ENCODE results near the gene CCIN.

The CCIN gene

DNA sequence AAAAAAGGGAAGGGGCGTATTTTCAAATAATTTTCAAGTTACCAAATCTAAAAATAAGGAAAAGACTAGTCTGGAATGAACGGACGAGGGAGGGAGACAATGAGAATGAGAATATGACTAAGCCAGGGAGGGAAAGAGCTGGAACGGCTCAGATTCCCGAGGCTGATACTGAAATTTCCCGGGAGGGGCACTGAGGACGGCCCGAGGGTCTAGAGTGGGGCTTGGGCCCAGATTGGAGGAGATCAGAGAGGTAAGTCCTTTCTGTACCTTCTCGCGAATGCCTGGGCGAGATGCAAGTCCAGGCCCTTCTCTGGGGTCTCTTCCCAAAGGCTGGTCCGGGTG, 3.4 kb upstream of the CCIN start:
- H3K4me3 ChIP-seq (replicated peaks; ENCODE audit: insufficient read depth, low read length) = no peak overlapping the region
- TF ChIP-seq GABPA (IDR thresholded peaks at IDR 0.05; ENCODE audit: low read depth) (no peak), SPI1 (IDR thresholded peaks at IDR 0.05; ENCODE audit: borderline replicate concordance, low read depth) (no peak), POLR2AphosphoS5 (IDR thresholded peaks at IDR 0.05; ENCODE audit: low read depth) (no peak)
- TF ChIP-seq, protein P1, sequence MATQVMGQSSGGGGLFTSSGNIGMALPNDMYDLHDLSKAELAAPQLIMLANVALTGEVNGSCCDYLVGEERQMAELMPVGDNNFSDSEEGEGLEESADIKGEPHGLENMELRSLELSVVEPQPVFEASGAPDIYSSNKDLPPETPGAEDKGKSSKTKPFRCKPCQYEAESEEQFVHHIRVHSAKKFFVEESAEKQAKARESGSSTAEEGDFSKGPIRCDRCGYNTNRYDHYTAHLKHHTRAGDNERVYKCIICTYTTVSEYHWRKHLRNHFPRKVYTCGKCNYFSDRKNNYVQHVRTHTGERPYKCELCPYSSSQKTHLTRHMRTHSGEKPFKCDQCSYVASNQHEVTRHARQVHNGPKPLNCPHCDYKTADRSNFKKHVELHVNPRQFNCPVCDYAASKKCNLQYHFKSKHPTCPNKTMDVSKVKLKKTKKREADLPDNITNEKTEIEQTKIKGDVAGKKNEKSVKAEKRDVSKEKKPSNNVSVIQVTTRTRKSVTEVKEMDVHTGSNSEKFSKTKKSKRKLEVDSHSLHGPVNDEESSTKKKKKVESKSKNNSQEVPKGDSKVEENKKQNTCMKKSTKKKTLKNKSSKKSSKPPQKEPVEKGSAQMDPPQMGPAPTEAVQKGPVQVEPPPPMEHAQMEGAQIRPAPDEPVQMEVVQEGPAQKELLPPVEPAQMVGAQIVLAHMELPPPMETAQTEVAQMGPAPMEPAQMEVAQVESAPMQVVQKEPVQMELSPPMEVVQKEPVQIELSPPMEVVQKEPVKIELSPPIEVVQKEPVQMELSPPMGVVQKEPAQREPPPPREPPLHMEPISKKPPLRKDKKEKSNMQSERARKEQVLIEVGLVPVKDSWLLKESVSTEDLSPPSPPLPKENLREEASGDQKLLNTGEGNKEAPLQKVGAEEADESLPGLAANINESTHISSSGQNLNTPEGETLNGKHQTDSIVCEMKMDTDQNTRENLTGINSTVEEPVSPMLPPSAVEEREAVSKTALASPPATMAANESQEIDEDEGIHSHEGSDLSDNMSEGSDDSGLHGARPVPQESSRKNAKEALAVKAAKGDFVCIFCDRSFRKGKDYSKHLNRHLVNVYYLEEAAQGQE (IDR thresholded peaks at IDR 0.05; ENCODE audit: insufficient replicate concordance, low read depth) = no peak
- TF ChIP-seq, protein P2, sequence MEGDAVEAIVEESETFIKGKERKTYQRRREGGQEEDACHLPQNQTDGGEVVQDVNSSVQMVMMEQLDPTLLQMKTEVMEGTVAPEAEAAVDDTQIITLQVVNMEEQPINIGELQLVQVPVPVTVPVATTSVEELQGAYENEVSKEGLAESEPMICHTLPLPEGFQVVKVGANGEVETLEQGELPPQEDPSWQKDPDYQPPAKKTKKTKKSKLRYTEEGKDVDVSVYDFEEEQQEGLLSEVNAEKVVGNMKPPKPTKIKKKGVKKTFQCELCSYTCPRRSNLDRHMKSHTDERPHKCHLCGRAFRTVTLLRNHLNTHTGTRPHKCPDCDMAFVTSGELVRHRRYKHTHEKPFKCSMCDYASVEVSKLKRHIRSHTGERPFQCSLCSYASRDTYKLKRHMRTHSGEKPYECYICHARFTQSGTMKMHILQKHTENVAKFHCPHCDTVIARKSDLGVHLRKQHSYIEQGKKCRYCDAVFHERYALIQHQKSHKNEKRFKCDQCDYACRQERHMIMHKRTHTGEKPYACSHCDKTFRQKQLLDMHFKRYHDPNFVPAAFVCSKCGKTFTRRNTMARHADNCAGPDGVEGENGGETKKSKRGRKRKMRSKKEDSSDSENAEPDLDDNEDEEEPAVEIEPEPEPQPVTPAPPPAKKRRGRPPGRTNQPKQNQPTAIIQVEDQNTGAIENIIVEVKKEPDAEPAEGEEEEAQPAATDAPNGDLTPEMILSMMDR (IDR thresholded peaks at IDR 0.05; ENCODE audit: insufficient read depth, low read length) = no peak
- no peak overlapping the region for H3K27ac ChIP-seq (replicated peaks)

DNA sequence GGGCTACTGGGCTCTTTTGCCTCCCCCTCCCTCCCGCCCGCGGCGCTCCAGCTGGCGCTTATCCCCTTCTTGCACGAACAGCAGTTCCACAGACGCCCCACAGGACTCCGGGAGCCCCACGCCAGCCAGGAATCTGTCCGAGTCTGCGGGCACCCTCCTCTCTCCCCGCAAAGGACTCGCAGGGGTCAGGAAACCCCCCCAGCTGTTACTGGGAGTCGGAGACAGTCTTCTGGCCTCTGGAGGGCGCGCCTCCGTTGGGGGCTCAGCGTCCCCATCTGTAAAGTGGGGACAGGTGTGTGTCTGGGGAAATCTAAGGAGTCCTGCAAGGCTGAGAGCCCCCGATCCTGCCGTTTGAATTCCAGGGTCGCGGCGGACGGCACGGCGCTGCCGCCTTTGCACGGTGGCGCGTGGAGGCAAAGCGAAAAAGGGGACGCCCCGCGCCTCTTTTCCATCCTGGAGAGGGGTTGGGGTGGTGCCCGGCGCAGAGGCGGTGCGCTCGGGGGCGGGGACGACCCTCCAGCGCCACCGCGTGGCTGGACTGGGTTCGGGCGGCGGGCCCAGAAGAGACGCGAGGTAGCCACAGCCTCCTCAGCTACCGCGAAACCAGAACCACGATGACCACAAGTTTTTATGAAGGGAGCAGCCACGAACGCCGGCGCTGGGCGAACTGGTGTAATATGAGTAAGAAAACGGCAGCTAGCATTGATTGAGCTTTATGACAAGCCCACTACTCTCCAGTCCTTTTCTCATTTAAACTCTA, 2.8 kb upstream of the CCIN start:
- peak overlapping the region; percentile 20; the same call in 1 of the 2 replicates for H3K4me3 ChIP-seq (replicated peaks; ENCODE audit: insufficient read depth, low read length)
- peak; percentile 71 to 83 for DNase-seq (ENCODE audit: low read depth in 1 of 2, low spot score in 1 of 2)
- H3K27ac ChIP-seq (replicated peaks) = no peak overlapping the region
- H3K27me3 ChIP-seq (ENCODE audit: insufficient read depth, poor library complexity, severe bottlenecking) = no peaks in the 10 kb centered on the region
- TF ChIP-seq, protein P2 (IDR thresholded peaks at IDR 0.05; ENCODE audit: insufficient read depth, low read length) = peak; percentile 64
- no peak for TF ChIP-seq GABPA (IDR thresholded peaks at IDR 0.05; ENCODE audit: low read depth)
- TF ChIP-seq POLR2AphosphoS5 (IDR thresholded peaks at IDR 0.05; ENCODE audit: low read depth) = no peak; the same call in 1 of the 2 replicates

More for the DNA sequence above, 3.4 kb upstream of the CCIN start:
- DNase-seq (ENCODE audit: low read depth in 1 of 2, low spot score in 1 of 2) = no peak
- no peaks in the 10 kb centered on the region for H3K27me3 ChIP-seq (ENCODE audit: insufficient read depth, poor library complexity, severe bottlenecking)

DNA sequence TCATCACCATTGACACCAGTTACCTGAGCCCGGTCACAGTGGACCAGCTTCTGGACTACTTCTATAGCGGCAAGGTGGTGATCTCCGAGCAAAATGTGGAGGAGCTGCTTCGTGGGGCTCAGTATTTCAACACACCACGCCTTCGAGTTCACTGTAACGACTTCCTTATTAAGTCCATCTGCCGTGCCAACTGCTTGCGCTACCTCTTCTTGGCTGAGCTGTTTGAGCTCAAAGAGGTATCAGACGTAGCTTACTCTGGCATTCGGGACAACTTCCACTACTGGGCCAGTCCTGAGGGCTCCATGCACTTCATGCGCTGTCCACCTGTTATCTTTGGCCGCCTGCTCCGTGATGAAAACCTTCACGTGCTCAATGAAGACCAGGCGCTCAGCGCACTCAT, 520 bp downstream of the CCIN start:
- Histone ChIP-seq H3K27me3 (ENCODE audit: insufficient read depth, poor library complexity, severe bottlenecking) (no peaks in the 10 kb centered on the region), H3K27ac (replicated peaks) (no peak overlapping the region), H3K4me3 (replicated peaks; ENCODE audit: insufficient read depth, low read length) (no peak overlapping the region)
- DNase-seq (ENCODE audit: low read depth in 1 of 2, low spot score in 1 of 2) = peak; percentile 81 to 90
- TF ChIP-seq, protein P1 (IDR thresholded peaks at IDR 0.05; ENCODE audit: insufficient replicate concordance, low read depth) = no peak
- TF ChIP-seq POLR2AphosphoS5 (IDR thresholded peaks at IDR 0.05; ENCODE audit: low read depth) = no peak
- TF ChIP-seq, protein P2 (IDR thresholded peaks at IDR 0.05; ENCODE audit: insufficient read depth, low read length) = no peak
- peak; percentile 80; the same call in 1 of the 2 replicates for TF ChIP-seq SPI1 (IDR thresholded peaks at IDR 0.05; ENCODE audit: borderline replicate concordance, low read depth)
- no peak for TF ChIP-seq GABPA (IDR thresholded peaks at IDR 0.05; ENCODE audit: low read depth)

Data from HL-60 (cell line).